K562 (cell line): Measurements from ENCODE around the gene FOS. TPM values are rescaled to one million over a fixed set of nuclear protein-coding genes. Genes with fewer than 3 reads are reported as not detected.

Experiments
- CBFB ChIP-seq: sonication (generic); formaldehyde crosslinking; IDR thresholded peaks from 2 replicates; pipeline ENCODE4 v1.4.0; 2020; ENCODE audit warnings: mild to moderate bottlenecking, missing genetic modification reagents
- CCAR2 ChIP-seq: fragments of 200-400 bp; formaldehyde crosslinking; IDR thresholded peaks from 2 replicates; pipeline ENCODE4 v1.6.1; 2017; ENCODE audit warnings: mild to moderate bottlenecking, low read depth, low read length
- CEBPB ChIP-seq: fragments of 450-650 bp; IDR thresholded peaks from 2 replicates; pipeline ENCODE4 v1.6.1; 2016; ENCODE audit warnings: missing genetic modification characterization, missing compliant biosample characterization
- CHCHD3 ChIP-seq: fragments of 250-450 bp; sonication (Bioruptor Pico); IDR thresholded peaks from 2 replicates; pipeline ENCODE4 v2.1.2; 2022; ENCODE audit warnings: mild to moderate bottlenecking
- CREB5 ChIP-seq: fragments of 250-450 bp; sonication (Bioruptor Pico); IDR thresholded peaks from 2 replicates; pipeline ENCODE4 v1.5.0; 2020; ENCODE audit warnings: mild to moderate bottlenecking
- CTCFL ChIP-seq: IDR thresholded peaks from 2 replicates; pipeline ENCODE4 v1.6.1; 2011; ENCODE audit warnings: borderline replicate concordance, low read depth, mild to moderate bottlenecking, moderate library complexity, low read length; ENCODE audit not compliant: insufficient read depth, poor library complexity, severe bottlenecking
- FOXP4 ChIP-seq: sonication (generic); formaldehyde crosslinking; IDR thresholded peaks from 2 replicates; pipeline ENCODE4 v1.8.0; 2022; ENCODE audit warnings: mild to moderate bottlenecking, missing genetic modification reagents, borderline replicate concordance
- ILK ChIP-seq: fragments of 450-650 bp; IDR thresholded peaks from 2 replicates; pipeline ENCODE4 v1.6.1; 2016; ENCODE audit warnings: missing genetic modification characterization, low read depth, mild to moderate bottlenecking, missing compliant biosample characterization, moderate library complexity, borderline replicate concordance
- PHTF2 ChIP-seq: fragments of 250-450 bp; sonication (Bioruptor Pico); IDR thresholded peaks from 2 replicates; pipeline ENCODE4 v1.5.0; 2021; ENCODE audit warnings: mild to moderate bottlenecking
- RBM14 ChIP-seq: fragments of 200-400 bp; formaldehyde crosslinking; IDR thresholded peaks from 2 replicates; pipeline ENCODE4 v1.6.1; 2018; ENCODE audit warnings: low read depth, mild to moderate bottlenecking, low read length, moderate library complexity, borderline replicate concordance; ENCODE audit not compliant: insufficient read depth
- SUPT5H ChIP-seq: fragments of 450-650 bp; IDR thresholded peaks from 2 replicates; pipeline ENCODE4 v1.6.1; 2016
- ZNF175 ChIP-seq: fragments of 200-800 bp; sonication (Bioruptor generic); IDR thresholded peaks from 2 replicates; pipeline ENCODE4 v1.6.1; 2016; ENCODE audit warnings: low read depth, mild to moderate bottlenecking, missing genetic modification characterization, missing compliant biosample characterization
- ZNF217 ChIP-seq: sonication (generic); formaldehyde crosslinking; IDR thresholded peaks from 2 replicates; pipeline ENCODE4 v1.8.0; 2022; ENCODE audit warnings: mild to moderate bottlenecking, missing genetic modification reagents
- ZNF511 ChIP-seq: sonication (generic); formaldehyde crosslinking; IDR thresholded peaks from 2 replicates; pipeline ENCODE4 v1.8.0; 2022; ENCODE audit warnings: mild to moderate bottlenecking, missing genetic modification reagents
- ZNF518B ChIP-seq: fragments of 250-450 bp; sonication (Bioruptor Pico); IDR thresholded peaks from 2 replicates; pipeline ENCODE4 v1.5.0; 2021; ENCODE audit warnings: mild to moderate bottlenecking, moderate library complexity
- polyA plus RNA-seq, 8 experiments: library from polyadenylated mRNA; depleted of rRNA in 4 of 8; stranded (reverse) in 5 of 8; unstranded in 3 of 8; fragments of >200 nt; fragmentation: Nextera tagmentation in 2 of 8; fragmentation: Illumina TruSeq in 1 of 8; extraction: Ambion mirVana in 2 of 8; extraction: Trizol in 1 of 8; gene quantifications; 2 replicates each; pipeline versions ENCODE4 v1.2.1 to v1.2.3, GENCODE V29; 2011 to 2014; ENCODE audit warnings: inconsistent platforms in 1 of 8, missing spikeins in 1 of 8
- total RNA-seq, 7 experiments: library from RNA; depleted of rRNA in 6 of 7; stranded (reverse); fragments of >200 nt in 6 of 7; fragmentation: Illumina TruSeq in 2 of 7; extraction: Trizol in 2 of 7; gene quantifications; 2 replicates each; pipeline versions ENCODE4 v1.2.1 to v1.2.3, GENCODE V29; 2011 to 2021; ENCODE audit warnings: low replicate concordance in 1 of 7

Gene FOS
- total and polyA plus RNA-seq, 9 of the 15 experiments (the other 6 are each of a cell fraction or from before 2014, with no cell fraction given): 0.54 to 13.8 (median 8.9) TPM

- no peak for TF ChIP-seq ZNF511 (CRISPR knock-in tag)
- TF ChIP-seq CBFB (CRISPR knock-in tag): no peak
- TF ChIP-seq PHTF2 (CRISPR knock-in tag): no peak
- TF ChIP-seq ILK (tag): no peak
- TF ChIP-seq ZNF175: no peak
- no peak for TF ChIP-seq CCAR2
- TF ChIP-seq CEBPB: 0 out of 2 replicates have a peak, but pooled peaks have one; percentile 52
- TF ChIP-seq CTCFL: no peak
- no peak for TF ChIP-seq CREB5 (CRISPR knock-in tag)
- TF ChIP-seq FOXP4 (CRISPR knock-in tag): no peak
- TF ChIP-seq ZNF217: no peak
- no peak for TF ChIP-seq ZNF518B (CRISPR knock-in tag)
- no peak for TF ChIP-seq SUPT5H
- TF ChIP-seq CHCHD3 (CRISPR knock-in tag): no peak
- TF ChIP-seq RBM14: no peak
Measured at GRCh38 chr14:75301666-75302325, 23.2 kb downstream of the FOS start (continued).
